GM13977 (cell line): ENCODE results near the gene SLC9A4.

Source experiments
- DNase-seq: peaks from one replicate; pipeline ENCODE4 v3.0.0; 2012; ENCODE audit warnings: low spot score
- CTCF ChIP-seq: IDR thresholded peaks from 2 replicates; pipeline ENCODE4 v1.5.1; 2012; ENCODE audit warnings: mild to moderate bottlenecking, control low read depth; ENCODE audit not compliant: insufficient read depth; ENCODE audit errors: extremely low read depth, missing control alignments
- in situ Hi-C: fragments of 300-500 bp; cut with MboI; formaldehyde crosslinking; loops from one replicate; pipeline ENCODE4 v1.12.0; 2022; ENCODE audit warnings: low sequenced_read_pairs, low pct_unique_long_range_greater_than_20kb, mixed read lengths, inconsistent platforms; ENCODE audit not compliant: unreplicated experiment

SLC9A4 gene

GRCh38 chr2:102578376-102578775 is 105.3 kb downstream of the SLC9A4 start:
- in situ Hi-C loops: no loop called here
- DNase-seq: no peak
- TF ChIP-seq CTCF: no peak

- no peak for TF ChIP-seq CTCF
- in situ Hi-C loops: no loop called here
- no peak for DNase-seq
These were observed 108.9 kb downstream of the SLC9A4 start for GRCh38 chr2:102581911-102582310.

GRCh38 chr2:102582845-102583244 is 109.8 kb downstream of the SLC9A4 start:
- DNase-seq: no peak
- TF ChIP-seq CTCF: no peak
- in situ Hi-C loops: no loop called here
